GM12801 (cell line): ENCODE measurements around the gene ME2.

Experiments used
- TF ChIP-seq, protein P1 (sequence below): IDR thresholded peaks from one replicate; pipeline ENCODE4 v1.5.1; 2011; ENCODE audit warnings: control low read depth; ENCODE audit not compliant: insufficient read length; ENCODE audit errors: extremely low read depth

Gene ME2

DNA sequence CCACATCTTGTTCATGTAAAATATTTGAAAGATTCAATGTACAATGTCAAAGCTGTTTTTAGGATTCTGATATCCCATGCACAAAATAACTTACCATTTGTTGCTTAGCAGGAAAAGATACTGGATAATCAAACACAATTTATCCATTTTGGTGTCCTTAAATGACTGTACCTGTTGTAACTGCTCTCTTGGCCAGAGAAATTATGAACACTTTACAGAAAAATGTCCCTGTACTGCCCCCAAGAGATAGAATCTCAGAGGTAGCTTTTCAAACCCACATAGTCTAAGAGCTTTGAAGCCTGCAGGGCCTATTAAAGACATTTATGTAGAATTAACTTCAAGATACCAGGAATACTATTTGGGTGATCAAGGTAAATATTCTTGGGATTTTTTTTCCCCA, 12.2 kb upstream of the ME2 start:
- TF ChIP-seq, protein P1, sequence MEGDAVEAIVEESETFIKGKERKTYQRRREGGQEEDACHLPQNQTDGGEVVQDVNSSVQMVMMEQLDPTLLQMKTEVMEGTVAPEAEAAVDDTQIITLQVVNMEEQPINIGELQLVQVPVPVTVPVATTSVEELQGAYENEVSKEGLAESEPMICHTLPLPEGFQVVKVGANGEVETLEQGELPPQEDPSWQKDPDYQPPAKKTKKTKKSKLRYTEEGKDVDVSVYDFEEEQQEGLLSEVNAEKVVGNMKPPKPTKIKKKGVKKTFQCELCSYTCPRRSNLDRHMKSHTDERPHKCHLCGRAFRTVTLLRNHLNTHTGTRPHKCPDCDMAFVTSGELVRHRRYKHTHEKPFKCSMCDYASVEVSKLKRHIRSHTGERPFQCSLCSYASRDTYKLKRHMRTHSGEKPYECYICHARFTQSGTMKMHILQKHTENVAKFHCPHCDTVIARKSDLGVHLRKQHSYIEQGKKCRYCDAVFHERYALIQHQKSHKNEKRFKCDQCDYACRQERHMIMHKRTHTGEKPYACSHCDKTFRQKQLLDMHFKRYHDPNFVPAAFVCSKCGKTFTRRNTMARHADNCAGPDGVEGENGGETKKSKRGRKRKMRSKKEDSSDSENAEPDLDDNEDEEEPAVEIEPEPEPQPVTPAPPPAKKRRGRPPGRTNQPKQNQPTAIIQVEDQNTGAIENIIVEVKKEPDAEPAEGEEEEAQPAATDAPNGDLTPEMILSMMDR: no peak

DNA sequence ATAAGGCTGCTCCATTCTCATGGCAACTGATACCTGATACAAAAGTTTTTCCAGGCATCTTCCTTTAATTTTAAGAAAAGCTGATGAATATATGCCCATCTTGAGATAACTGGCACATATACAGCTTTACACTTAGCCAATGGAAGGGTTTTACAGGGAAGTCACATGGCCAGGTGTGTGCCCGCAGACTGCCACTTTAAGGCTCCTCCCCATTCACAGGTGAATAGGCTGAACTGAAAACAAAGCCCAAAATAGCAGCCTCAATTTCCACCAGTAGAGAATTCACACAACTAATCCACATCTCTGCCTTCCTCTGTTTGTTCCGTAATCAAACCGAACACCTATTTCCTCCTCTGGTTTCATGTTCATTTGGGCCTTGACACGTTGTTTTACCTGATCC, 9.8 kb upstream of the ME2 start:
- TF ChIP-seq, protein P1: no peak

DNA sequence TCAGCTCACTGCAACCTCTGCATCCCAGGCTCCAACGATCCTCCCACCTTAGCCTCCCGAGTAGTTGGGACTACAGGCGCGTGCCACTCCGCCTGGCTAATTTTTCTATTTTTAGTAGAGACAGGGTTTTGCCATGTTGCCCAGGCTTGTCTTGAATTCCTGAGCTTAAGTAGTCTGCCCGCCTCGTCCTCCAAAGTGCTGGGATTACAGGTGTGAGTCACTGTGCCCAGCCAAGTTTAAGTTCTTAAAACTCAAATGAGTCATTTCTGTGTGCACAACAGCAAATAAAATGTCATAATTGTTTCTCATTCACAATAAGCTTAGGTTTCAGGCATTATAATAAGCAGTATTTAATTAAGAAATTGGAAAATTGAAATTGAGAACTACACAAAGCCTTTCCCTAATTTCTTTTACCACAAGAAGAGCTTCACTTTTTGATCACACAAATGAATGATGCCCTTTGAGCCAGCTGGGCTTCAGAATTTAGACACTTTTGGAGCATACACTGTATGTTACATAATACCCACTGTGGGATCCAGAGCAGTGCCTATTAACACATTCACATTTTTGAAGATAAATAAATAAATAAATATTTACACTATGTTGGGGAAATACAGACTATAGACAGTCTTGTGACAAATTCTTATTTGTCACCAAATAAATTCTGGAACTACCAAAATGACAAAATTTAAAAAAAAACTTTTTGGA, 8.6 kb upstream of the ME2 start:
- TF ChIP-seq, protein P1: no peak

DNA sequence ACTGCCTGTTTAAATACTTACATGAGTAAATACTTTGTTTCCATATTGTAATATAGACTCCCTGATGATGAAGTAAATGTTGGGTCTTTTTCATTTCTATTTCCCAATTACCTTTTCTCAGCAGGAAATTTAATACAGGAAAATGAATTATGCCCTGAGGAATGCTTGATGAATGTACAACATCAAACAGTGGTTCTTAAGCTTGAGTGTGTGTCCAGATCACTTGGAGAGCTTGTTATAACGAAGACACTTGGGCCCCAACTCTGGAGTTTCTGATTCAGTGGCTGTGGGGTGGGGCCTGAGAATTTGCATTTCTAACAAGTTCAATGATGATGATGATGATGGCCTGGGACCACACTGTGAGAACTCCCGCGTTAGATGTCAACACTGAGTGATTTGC, 7.1 kb upstream of the ME2 start:
- TF ChIP-seq, protein P1: no peak

DNA sequence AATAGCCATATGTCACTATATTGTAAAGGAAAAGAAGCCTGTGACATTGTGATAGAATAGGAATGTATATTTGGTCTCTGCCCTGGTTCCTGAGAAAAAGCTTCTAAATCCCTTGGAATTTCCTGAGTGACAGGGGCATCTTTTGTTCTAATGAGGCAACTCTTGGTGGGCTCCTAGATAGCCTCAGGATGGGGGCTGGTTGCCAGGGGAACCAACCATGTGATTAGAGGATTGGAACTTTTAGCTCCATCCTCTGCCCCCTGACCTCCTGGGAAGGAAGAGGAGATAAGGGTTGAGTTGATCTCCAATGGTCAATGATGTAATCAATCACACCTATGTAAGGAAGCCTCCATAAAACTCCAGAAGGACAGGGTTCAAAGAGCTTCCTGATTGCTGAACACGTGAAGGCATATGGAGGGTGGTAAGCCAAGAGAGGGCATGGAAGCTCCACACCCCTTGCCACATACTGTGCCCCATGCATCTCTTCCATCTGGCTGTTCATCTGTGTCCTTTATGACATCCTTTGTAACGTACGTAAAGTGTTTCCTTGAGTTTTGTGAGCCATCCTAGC, 2.9 kb upstream of the ME2 start:
- TF ChIP-seq, protein P1: no peak

DNA sequence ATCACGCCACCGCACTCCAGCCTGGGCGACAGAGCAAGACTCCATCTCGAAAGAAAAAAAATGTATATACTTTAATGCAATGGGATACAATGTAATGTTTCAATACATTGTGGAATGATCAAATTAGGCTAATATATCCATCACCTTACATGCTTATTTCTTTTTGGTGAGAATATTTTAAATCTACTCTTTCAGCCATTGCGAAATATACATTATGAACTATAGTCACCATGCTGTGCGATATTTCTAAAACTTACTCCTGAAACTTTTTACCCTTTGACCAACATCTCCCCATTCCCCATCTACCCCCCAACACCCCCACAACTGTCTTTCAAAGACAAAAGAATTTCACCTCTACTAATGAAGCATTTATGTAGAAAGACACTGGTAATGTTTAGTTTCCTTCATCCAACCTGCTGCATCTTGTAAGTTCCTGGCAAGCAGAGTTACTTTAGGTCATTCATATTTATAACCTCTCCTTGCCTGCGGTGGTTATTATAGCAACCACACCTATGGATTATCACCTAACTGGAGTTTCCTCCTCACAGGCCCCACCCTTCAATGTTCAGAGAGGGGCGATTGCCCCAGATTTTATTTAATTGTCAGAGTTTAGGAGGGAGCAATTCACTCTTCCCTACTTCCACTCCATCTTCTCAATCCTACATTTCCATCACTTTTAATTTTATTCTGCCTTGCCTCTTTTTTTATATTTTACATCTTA, 1.2 kb upstream of the ME2 start:
- TF ChIP-seq, protein P1: no peak

DNA sequence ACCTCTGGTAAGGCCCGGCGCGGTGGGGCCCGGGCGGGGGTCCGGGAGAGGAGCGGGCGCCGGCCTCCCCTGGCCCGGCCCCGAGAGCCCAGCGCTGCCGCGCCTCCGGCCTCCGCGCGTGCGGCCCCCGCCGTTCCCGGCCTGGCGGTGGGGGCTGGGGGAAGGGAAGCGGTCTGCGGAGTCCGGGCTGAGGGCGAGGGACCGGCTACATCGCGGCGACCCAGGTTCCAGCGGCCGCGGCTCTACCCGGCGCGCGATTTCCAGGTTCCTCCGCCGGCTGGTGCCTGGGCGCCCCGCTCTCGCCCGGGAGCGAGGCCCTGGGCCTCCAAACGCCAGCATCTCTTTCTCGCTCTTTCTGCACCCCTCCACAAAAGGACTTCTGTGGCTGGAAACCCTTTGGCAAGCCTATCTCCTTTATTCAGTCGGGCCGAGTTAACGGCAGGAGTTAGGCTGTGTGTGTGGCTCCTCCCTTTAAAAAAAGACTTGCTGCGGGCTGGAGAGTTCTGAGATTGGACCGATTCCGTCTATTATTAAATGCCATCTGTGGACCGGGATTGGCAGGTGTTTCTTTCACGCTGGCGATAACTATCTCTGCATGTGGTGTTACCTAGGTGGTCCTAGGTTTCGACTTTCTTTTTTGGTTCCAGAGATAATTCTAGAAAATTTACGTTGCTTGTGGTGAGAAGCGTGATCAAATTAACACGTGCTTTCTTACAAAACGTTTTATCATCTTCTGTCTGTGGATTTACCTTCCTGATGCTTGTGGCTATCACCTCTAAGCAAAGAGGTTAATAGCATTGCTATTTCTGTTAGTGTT, 592 bp downstream of the ME2 start:
- TF ChIP-seq, protein P1: no peak
